Measurements from ENCODE around the gene PTGFRN. TPM values are rescaled to one million over a fixed set of nuclear protein-coding genes. Genes with fewer than 3 reads are reported as not detected.

Gene PTGFRN
- polyA plus RNA-seq, 1 donor (not counting 4 experiments of a cell fraction or from before 2014, with no cell fraction given), result 177 TPM

- H3K79me2 ChIP-seq (ENCODE audit: control insufficient read depth, insufficient read depth, low read length), result peaks cover 72% of the 10 kb centered on the region
- FAIRE-seq (no peak), DNase-seq (ENCODE audit: low read depth, low spot score) (no peak)
- no peaks in the 10 kb centered on the region for H3K4me1 ChIP-seq (ENCODE audit: control insufficient read depth, extremely low read depth, insufficient read depth, low read length)
- H3K9ac ChIP-seq (ENCODE audit: control insufficient read depth, extremely low read depth, insufficient read depth, low read length), result no peak overlapping the region
- H3K4me2 ChIP-seq (ENCODE audit: control insufficient read depth, extremely low read depth, insufficient read depth, low read depth, low read length), result no peak overlapping the region
- dilution Hi-C loops (cut with MboI; ENCODE audit: extremely low pct_ligation_motif_present, low sequenced_read_pairs), result no loop called here
- H4K20me1 ChIP-seq (ENCODE audit: control insufficient read depth, extremely low read depth, insufficient read depth, low read length), result no peaks in the 10 kb centered on the region
- H3K27ac ChIP-seq (ENCODE audit: control insufficient read depth, insufficient read depth, low read length), result no peak overlapping the region
- no peak overlapping the region for H2AFZ ChIP-seq (ENCODE audit: control insufficient read depth, low read length)
- H3K36me3 ChIP-seq (ENCODE audit: control insufficient read depth in 2 of 2, extremely low read depth in 1 of 2, insufficient read depth in 2 of 2, low read length in 2 of 2), result peaks cover 40 to 55% of the 10 kb centered on the region in 2 experiments
- no peaks in the 10 kb centered on the region for H3K9me1 ChIP-seq (ENCODE audit: control insufficient read depth, extremely low read depth, insufficient read depth, low read length)
- TF ChIP-seq CTCF (optimal IDR thresholded peaks at IDR 0.05 in 1 of 3, IDR thresholded peaks at IDR 0.05 in 1 of 3, conservative IDR thresholded peaks at IDR 0.05 in 1 of 3; ENCODE audit: extremely low read depth in 1 of 3, insufficient read depth in 2 of 3, low read length in 3 of 3) (no peak), EZH2 (IDR thresholded peaks at IDR 0.05; ENCODE audit: low read length) (no peak)
- H3K9me3 ChIP-seq (ENCODE audit: control insufficient read depth, low read depth, low read length), result no peaks in the 10 kb centered on the region
- H3K27me3 ChIP-seq (ENCODE audit: control insufficient read depth, extremely low read depth, insufficient read depth, low read length), result no peaks in the 10 kb centered on the region
- H3K4me3 ChIP-seq (ENCODE audit: control insufficient read depth in 2 of 3, extremely low read depth in 1 of 3, insufficient read depth in 2 of 3, low read depth in 1 of 3, low read length in 3 of 3), result no peak overlapping the region
Observed at GRCh38 chr1:116948046-116948445, 38.3 kb downstream of the PTGFRN start.

GRCh38 chr1:116948642-116949041 is 38.9 kb downstream of the PTGFRN start:
- TF ChIP-seq EZH2 (IDR thresholded peaks at IDR 0.05; ENCODE audit: low read length) (no peak), CTCF (optimal IDR thresholded peaks at IDR 0.05 in 1 of 3, IDR thresholded peaks at IDR 0.05 in 1 of 3, conservative IDR thresholded peaks at IDR 0.05 in 1 of 3; ENCODE audit: extremely low read depth in 1 of 3, insufficient read depth in 2 of 3, low read length in 3 of 3) (no peak)
- Histone ChIP-seq H3K4me2 (ENCODE audit: control insufficient read depth, extremely low read depth, insufficient read depth, low read depth, low read length) (no peak overlapping the region), H3K27ac (ENCODE audit: control insufficient read depth, insufficient read depth, low read length) (no peak overlapping the region), H2AFZ (ENCODE audit: control insufficient read depth, low read length) (no peak overlapping the region), H3K36me3 (ENCODE audit: control insufficient read depth in 2 of 2, extremely low read depth in 1 of 2, insufficient read depth in 2 of 2, low read length in 2 of 2) (peaks cover 39 to 55% of the 10 kb centered on the region in 2 experiments), H4K20me1 (ENCODE audit: control insufficient read depth, extremely low read depth, insufficient read depth, low read length) (no peaks in the 10 kb centered on the region), H3K79me2 (ENCODE audit: control insufficient read depth, insufficient read depth, low read length) (peaks cover 76% of the 10 kb centered on the region), H3K4me3 (ENCODE audit: control insufficient read depth in 2 of 3, extremely low read depth in 1 of 3, insufficient read depth in 2 of 3, low read depth in 1 of 3, low read length in 3 of 3) (no peak overlapping the region), H3K9ac (ENCODE audit: control insufficient read depth, extremely low read depth, insufficient read depth, low read length) (no peak overlapping the region), H3K9me3 (ENCODE audit: control insufficient read depth, low read depth, low read length) (no peaks in the 10 kb centered on the region), H3K4me1 (ENCODE audit: control insufficient read depth, extremely low read depth, insufficient read depth, low read length) (no peaks in the 10 kb centered on the region), H3K9me1 (ENCODE audit: control insufficient read depth, extremely low read depth, insufficient read depth, low read length) (no peaks in the 10 kb centered on the region), H3K27me3 (ENCODE audit: control insufficient read depth, extremely low read depth, insufficient read depth, low read length) (no peaks in the 10 kb centered on the region)
- dilution Hi-C loops (cut with MboI; ENCODE audit: extremely low pct_ligation_motif_present, low sequenced_read_pairs), result no loop called here
- FAIRE-seq (no peak), DNase-seq (ENCODE audit: low read depth, low spot score) (no peak)

Measured in keratinocyte (primary cell).